Neural progenitor cell (in vitro differentiated cells): ENCODE data around the gene ATF7IP.

Experiments
- EZH2 ChIP-seq: fragments of 200-600 bp; sonication (generic); IDR thresholded peaks from 2 replicates; pipeline ENCODE4 v1.6.1; 2017; ENCODE audit warnings: antibody characterized with exemption, mild to moderate bottlenecking, moderate library complexity
- EZH2phosphoT487 ChIP-seq: fragments of 200-600 bp; sonication (generic); IDR thresholded peaks from 2 replicates; pipeline ENCODE4 v1.6.1; 2017; ENCODE audit warnings: antibody characterized with exemption
- TF ChIP-seq, protein P1 (sequence below): fragments of 200-600 bp; sonication (generic); IDR thresholded peaks from 2 replicates; pipeline ENCODE4 v1.5.1; 2017; ENCODE audit warnings: antibody characterized with exemption, mild to moderate bottlenecking

DNA sequence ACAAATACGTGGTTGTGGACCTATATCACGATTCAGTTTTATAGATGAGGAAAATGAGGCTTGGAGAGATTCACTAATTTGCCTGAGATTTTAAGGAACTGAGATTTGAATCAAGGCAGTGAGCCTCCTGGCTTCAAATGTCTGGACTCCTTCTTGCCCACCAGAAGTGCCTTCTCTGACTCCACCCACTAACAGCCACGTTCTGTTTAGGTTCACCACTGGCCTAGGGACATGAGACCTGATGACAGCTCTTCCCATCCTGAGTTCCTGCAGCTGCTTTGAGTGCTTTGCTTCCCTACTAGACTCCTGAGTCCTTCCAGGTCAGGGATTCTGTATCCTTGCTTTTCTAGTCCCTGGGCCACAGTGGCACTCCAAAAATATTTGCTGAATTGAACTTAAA, 145.1 kb downstream of the ATF7IP start:
- TF ChIP-seq EZH2phosphoT487 (no peak), EZH2 (no peak)
- TF ChIP-seq, protein P1, sequence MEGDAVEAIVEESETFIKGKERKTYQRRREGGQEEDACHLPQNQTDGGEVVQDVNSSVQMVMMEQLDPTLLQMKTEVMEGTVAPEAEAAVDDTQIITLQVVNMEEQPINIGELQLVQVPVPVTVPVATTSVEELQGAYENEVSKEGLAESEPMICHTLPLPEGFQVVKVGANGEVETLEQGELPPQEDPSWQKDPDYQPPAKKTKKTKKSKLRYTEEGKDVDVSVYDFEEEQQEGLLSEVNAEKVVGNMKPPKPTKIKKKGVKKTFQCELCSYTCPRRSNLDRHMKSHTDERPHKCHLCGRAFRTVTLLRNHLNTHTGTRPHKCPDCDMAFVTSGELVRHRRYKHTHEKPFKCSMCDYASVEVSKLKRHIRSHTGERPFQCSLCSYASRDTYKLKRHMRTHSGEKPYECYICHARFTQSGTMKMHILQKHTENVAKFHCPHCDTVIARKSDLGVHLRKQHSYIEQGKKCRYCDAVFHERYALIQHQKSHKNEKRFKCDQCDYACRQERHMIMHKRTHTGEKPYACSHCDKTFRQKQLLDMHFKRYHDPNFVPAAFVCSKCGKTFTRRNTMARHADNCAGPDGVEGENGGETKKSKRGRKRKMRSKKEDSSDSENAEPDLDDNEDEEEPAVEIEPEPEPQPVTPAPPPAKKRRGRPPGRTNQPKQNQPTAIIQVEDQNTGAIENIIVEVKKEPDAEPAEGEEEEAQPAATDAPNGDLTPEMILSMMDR, result no peak
